WTC11 (cell line): ENCODE data around the gene OVCA2.

Source experiments
- CBFB ChIP-seq: sonication (generic); formaldehyde crosslinking; IDR thresholded peaks from 2 replicates; pipeline ENCODE4 v1.8.1; 2022; ENCODE audit warnings: mild to moderate bottlenecking, low read depth, missing genetic modification reagents
- CTCF ChIP-seq: fragments of 200-600 bp; IDR thresholded peaks from 2 replicates; pipeline ENCODE4 v1.8.0; 2022; ENCODE audit warnings: antibody characterized with exemption
- NFYB ChIP-seq: sonication (generic); formaldehyde crosslinking; conservative IDR thresholded peaks from 2 replicates; pipeline ENCODE4 v1.8.0; 2022; ENCODE audit warnings: low read depth, missing genetic modification reagents
- TF ChIP-seq, protein P1 (sequence below): sonication (generic); formaldehyde crosslinking; IDR thresholded peaks from 2 replicates; pipeline ENCODE4 v1.8.1; 2023; ENCODE audit warnings: mild to moderate bottlenecking, missing genetic modification reagents, moderate library complexity

DNA sequence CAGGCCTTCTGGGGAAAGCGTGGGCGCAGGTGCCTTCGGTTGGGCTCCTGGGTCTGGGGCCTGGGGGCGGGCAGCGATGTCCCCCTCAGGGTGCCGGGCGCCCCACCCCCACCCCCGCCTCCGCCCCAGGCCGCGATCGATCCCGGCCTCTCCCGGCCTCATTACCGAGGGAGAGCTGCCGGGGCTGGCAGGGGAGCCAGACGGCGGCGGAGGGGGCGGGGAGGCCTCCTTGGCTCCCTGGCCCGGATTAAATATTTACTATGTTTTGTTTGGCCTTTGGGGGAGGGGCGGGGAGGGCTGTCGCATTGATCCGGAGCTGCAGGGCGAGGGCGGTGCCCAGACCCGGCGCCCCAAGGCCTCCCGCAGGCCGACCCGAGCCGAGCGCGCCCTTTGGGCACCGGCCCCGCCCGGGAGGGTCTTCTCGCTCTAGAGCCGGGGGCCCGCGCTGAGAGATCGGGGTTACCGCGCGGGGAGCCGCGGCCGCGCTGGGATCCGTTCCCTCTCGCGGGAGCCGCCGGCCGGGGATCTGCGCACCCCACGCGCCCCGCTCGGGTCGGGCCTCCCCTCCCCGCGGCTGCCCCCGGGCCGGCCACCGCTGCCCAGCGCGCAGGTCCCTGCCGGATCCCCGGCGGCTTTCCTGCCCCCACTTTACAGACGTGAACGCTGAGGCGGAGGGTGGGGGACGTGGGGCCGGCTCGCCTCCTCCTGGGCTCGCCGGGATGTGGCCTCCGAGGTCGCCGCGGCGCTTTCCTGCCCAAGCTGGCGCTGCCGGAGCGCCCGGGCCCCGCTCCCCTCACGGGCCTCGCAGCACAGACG, 43.7 kb upstream of the OVCA2 start:
- no peak for TF ChIP-seq CTCF
- no peak for TF ChIP-seq NFYB (CRISPR knock-in tag)
- TF ChIP-seq CBFB, result no peak
- TF ChIP-seq, protein P1, sequence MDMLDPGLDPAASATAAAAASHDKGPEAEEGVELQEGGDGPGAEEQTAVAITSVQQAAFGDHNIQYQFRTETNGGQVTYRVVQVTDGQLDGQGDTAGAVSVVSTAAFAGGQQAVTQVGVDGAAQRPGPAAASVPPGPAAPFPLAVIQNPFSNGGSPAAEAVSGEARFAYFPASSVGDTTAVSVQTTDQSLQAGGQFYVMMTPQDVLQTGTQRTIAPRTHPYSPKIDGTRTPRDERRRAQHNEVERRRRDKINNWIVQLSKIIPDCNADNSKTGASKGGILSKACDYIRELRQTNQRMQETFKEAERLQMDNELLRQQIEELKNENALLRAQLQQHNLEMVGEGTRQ, result no peak
